Skeletal muscle cell (primary cell): ENCODE measurements around the gene KIFC3.
"Not testable (repeated sequence)": the region's sequence is repeated elsewhere in the genome, so short reads cannot be mapped to it uniquely, and the experiment has no call there.

ENCODE experiments used
- DNase-seq: peaks from one replicate; pipeline ENCODE4 v3.0.0-alpha.2; 2010; ENCODE audit warnings: low read depth
- H3K4me3 ChIP-seq: 2 replicates; pipeline ENCODE4 v1.5.1; 2011; ENCODE audit warnings: low read depth, mild to moderate bottlenecking, control low read depth, low read length, moderate library complexity

Gene KIFC3

GRCh38 chr16:57713596-57713995 is 88.7 kb downstream of the KIFC3 start:
- no peak overlapping the region for H3K4me3 ChIP-seq
- no peak for DNase-seq

GRCh38 chr16:57712569-57712968 is 89.7 kb downstream of the KIFC3 start:
- DNase-seq, result not testable (repeated sequence)

GRCh38 chr16:57711993-57712392 is 90.3 kb downstream of the KIFC3 start:
- no peak overlapping the region for H3K4me3 ChIP-seq
- no peak for DNase-seq

More at GRCh38 chr16:57712569-57712968, 89.7 kb downstream of the KIFC3 start:
- H3K4me3 ChIP-seq, result not testable (repeated sequence)

- no peak for DNase-seq
Measured at GRCh38 chr16:57711346-57711745, 90.9 kb downstream of the KIFC3 start.

GRCh38 chr16:57709663-57710062 is 92.6 kb downstream of the KIFC3 start:
- no peak for DNase-seq
- H3K4me3 ChIP-seq, result no peak overlapping the region

More at GRCh38 chr16:57711346-57711745, 90.9 kb downstream of the KIFC3 start:
- no peak overlapping the region for H3K4me3 ChIP-seq
